Measurements from ENCODE around the gene SIT1.

Gene SIT1

GRCh38 chr9:35604578-35605350 is 46.0 kb downstream of the SIT1 start, which contains the start of gene TESK1:
TSS of gene TESK1 (plus strand) at chr9:35605262. CDS start at chr9:35605620, 358 bp downstream.
- DNase-seq = peak; percentile 83

- DNase-seq = peak; percentile 100
Observed at GRCh38 chr9:35603986-35604577, 46.6 kb downstream of the SIT1 start.

GRCh38 chr9:35603506-35603985 is 47.2 kb downstream of the SIT1 start:
- DNase-seq = peak; percentile 26

DNA sequence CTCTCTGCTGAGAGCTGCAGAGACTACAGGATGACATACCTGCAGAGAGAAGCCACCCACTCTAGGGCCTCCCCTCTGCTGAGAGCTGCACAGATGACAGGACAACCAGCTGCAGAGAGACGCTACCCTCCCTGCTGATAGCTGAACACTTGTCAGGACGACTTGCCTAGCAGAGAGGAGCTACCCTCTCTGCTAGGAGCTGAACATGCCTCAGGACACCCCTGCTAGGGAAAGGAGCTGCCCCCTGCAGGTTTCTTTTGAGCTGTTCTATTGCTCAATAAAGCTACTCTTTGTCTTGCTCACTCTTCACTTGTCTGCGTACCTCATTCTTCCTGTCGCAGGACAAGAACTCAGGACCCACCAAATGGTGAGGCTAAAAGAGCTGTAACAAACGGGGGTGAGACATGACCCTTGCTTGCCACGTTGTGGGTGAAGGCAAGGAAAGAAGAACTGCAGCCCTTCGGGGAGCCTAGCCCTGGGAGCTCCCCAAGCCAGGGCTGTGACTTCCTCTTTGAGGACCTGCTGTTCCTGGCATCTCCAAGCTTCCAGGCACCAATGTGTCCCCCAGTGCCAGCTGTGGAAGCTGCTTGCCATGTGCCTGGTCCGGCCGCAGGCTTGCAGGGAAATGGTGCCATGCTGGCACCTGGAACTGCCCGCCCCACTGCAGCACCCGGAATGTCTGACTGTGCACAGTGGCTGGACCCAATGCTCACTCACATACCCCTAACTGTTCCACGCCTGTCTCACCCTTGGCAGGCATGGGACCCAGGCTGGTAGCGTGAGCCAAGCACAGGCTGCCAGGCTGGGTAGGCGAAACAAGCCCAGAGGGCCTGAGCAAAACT is 50.7 kb downstream of the SIT1 start:
- no peak for DNase-seq

All from stimulated activated CD4-positive, alpha-beta T cell treated with anti-CD3 and anti-CD28 coated beads, Interleukin-4, amount 100 ng/mL, for 24 hours (primary cell).